ENCODE data around the gene MED9. TPM values are rescaled to one million over a fixed set of nuclear protein-coding genes. Genes with fewer than 3 reads are reported as not detected.

MED9 gene
- total and polyA plus RNA-seq, 9 of the 15 experiments (the other 6 are each of a cell fraction or from before 2014, with no cell fraction given), result 2.2 to 15.8 (median 12.7) TPM

DNA sequence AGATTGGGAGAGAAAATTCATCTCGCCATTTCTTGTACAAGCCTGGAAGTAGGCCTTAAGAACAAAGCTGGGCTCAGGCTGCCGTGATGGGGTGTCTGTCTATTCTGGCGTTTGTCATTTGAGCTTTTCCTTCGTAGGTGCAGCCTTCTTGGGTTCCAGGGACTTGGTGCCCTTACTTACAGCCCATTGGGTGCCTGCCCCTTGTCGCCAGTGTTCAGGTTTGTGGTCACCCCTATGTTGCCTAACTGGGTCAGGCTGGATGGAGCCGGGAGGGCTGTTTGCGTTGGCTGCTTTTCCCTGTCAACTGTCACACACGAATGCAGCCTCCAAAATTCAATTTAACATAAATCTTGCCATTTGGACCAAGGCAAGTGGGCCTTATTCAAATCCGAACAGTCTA, 23.7 kb upstream of the MED9 start:
- DNase-seq (ENCODE audit: extremely low read depth in 1 of 4, low spot score in 3 of 4), result no peak
- intact Hi-C loops (cut with micrococcal nuclease), result no loop called here
- Histone ChIP-seq H3K27ac (ENCODE audit: extremely low read depth, low read depth, low read length) (no peak overlapping the region), H4K20me1 (replicated peaks; ENCODE audit: control insufficient read depth, insufficient read depth, low read length) (no peaks in the 10 kb centered on the region), H3K4me3 (no peak overlapping the region), H3K9ac (ENCODE audit: insufficient read depth in 1 of 2, low read depth in 2 of 2, low read length in 2 of 2) (no peak overlapping the region), H2AFZ (ENCODE audit: low read depth, low read length) (no peak overlapping the region), H3K9me3 (replicated peaks; ENCODE audit: control insufficient read depth, insufficient read depth, low read depth, low read length) (no peaks in the 10 kb centered on the region), H3K4me1 (replicated peaks in 1 of 2; ENCODE audit: control insufficient read depth in 2 of 2, insufficient read depth in 2 of 2, low read length in 2 of 2) (peaks cover 0 to 3% of the 10 kb centered on the region in 2 experiments; a peak in 2 of 5 replicates), H3K4me2 (ENCODE audit: insufficient read depth, low read length) (no peak overlapping the region), H3K79me2 (ENCODE audit: control insufficient read depth, insufficient read depth, low read length) (no peaks in the 10 kb centered on the region), H3K27me3 (ENCODE audit: control insufficient read depth in 2 of 2, insufficient read depth in 2 of 2, low read length in 2 of 2) (peaks cover 8 to 33% of the 10 kb centered on the region in 2 experiments; a peak in 4 of 5 replicates), H3K36me3 (ENCODE audit: control insufficient read depth, insufficient read depth, low read length) (no peaks in the 10 kb centered on the region), H3K9me1 (ENCODE audit: control insufficient read depth, insufficient read depth, low read length) (no peaks in the 10 kb centered on the region)
- FAIRE-seq, result no peak
- CTCF ChIA-PET (ENCODE audit: low intra/inter-chr PET ratio), result no interaction called here
- 0% methylated on average over 9 of the region's 9 CpGs for WGBS (ENCODE audit: insufficient coverage, low coverage, missing lambda C conversion rate)
- no peak for ATAC-seq
- no peak for TF ChIP-seq TCFL5 (CRISPR knock-in tag; conservative IDR thresholded peaks at IDR 0.05)
- no peak for TF ChIP-seq RBM34 (IDR thresholded peaks at IDR 0.05; ENCODE audit: borderline replicate concordance, insufficient read depth, low read length)
- no peak for TF ChIP-seq NFE2L1 (tag; IDR thresholded peaks at IDR 0.05; ENCODE audit: borderline replicate concordance, low read depth)
- TF ChIP-seq STAT5A (IDR thresholded peaks at IDR 0.05; ENCODE audit: borderline replicate concordance, low read length), result no peak
- TF ChIP-seq ZNF146 (CRISPR knock-in tag; IDR thresholded peaks at IDR 0.05; ENCODE audit: unreplicated experiment), result no peak
- TF ChIP-seq GTF2A2 (tag; IDR thresholded peaks at IDR 0.05), result no peak
- no peak for TF ChIP-seq ZNF280B (CRISPR knock-in tag; IDR thresholded peaks at IDR 0.05)
- BruUV-seq (replicated peaks), result no TSS peak
- in situ Hi-C loops (cut with MboI), result no loop called here
- POLR2A ChIA-PET, result no interaction called here

All from K562 (cell line).